Tibial nerve (tissue), 4 donors: ENCODE data around the gene MAP2.

Experiments used
- EP300 ChIP-seq, 2 donors: sonication (generic); formaldehyde crosslinking; IDR thresholded peaks; one replicate each; pipeline ENCODE4 v1.6.1; 2017; ENCODE audit warnings: antibody characterized with exemption in 2 of 2, mild to moderate bottlenecking in 1 of 2
- POLR2A ChIP-seq, 2 donors: fragments of 450-650 bp; IDR thresholded peaks; one replicate each; pipeline ENCODE4 v1.6.1; 2017; ENCODE audit warnings: antibody characterized with exemption in 2 of 2, mild to moderate bottlenecking in 2 of 2, moderate library complexity in 2 of 2
- TF ChIP-seq, protein P1 (sequence below), 5 experiments: fragments of 200-600 bp in 3 of 5; fragments of 450-650 bp in 2 of 5; sonication (generic) in 3 of 5; IDR thresholded peaks; one replicate each; pipeline ENCODE4 v1.5.1; 2016 to 2019; ENCODE audit warnings: antibody characterized with exemption in 5 of 5, mild to moderate bottlenecking in 3 of 5, moderate library complexity in 2 of 5

DNA sequence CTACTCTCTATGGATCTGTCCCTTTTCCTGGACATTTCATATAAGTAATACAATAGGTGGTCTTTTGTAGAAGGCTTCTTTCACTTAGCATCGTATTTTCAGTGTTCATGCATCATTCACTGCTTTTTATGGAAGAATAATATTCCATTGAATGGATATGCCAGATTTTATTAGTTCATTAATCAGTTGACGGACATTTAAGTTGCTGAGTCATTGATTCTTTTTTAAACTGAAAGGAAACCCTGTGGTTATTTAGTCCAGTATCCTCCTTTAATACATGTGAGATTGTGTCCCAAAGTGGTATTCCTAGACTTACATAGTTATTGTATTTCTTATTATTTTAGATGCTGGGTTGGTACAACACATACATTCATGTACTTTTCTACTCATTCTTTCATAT, 185.7 kb downstream of the MAP2 start:
- TF ChIP-seq, protein P1, sequence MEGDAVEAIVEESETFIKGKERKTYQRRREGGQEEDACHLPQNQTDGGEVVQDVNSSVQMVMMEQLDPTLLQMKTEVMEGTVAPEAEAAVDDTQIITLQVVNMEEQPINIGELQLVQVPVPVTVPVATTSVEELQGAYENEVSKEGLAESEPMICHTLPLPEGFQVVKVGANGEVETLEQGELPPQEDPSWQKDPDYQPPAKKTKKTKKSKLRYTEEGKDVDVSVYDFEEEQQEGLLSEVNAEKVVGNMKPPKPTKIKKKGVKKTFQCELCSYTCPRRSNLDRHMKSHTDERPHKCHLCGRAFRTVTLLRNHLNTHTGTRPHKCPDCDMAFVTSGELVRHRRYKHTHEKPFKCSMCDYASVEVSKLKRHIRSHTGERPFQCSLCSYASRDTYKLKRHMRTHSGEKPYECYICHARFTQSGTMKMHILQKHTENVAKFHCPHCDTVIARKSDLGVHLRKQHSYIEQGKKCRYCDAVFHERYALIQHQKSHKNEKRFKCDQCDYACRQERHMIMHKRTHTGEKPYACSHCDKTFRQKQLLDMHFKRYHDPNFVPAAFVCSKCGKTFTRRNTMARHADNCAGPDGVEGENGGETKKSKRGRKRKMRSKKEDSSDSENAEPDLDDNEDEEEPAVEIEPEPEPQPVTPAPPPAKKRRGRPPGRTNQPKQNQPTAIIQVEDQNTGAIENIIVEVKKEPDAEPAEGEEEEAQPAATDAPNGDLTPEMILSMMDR (IDR thresholded peaks at IDR 0.05): no peak
- no peak for TF ChIP-seq POLR2A (IDR thresholded peaks at IDR 0.05)
- TF ChIP-seq EP300 (IDR thresholded peaks at IDR 0.05): no peak
